ENCODE results near the gene SKA2.

Gene SKA2

GRCh38 chr17:59121901-59122480 lies 33.0 kb downstream of the SKA2 start:
- Histone ChIP-seq H3K27ac (ENCODE audit: low read length) (no peak overlapping the region), H3K36me3 (ENCODE audit: control insufficient read depth in 1 of 2, insufficient read depth in 2 of 2, low read length in 2 of 2) (peaks cover 2 to 10% of the 10 kb centered on the region in 2 donors), H3K4me3 (ENCODE audit: low read depth in 1 of 2, low read length in 2 of 2) (no peak overlapping the region), H3K9me3 (ENCODE audit: control insufficient read depth in 1 of 2, low read length in 2 of 2) (no peaks in the 10 kb centered on the region), H3K27me3 (ENCODE audit: low read depth, low read length) (no peaks in the 10 kb centered on the region), H3K4me1 (ENCODE audit: control insufficient read depth in 1 of 2, insufficient read depth in 2 of 2, low read length in 2 of 2) (no peaks in the 10 kb centered on the region)

GRCh38 chr17:59115474-59115873 lies 39.5 kb downstream of the SKA2 start:
- Histone ChIP-seq H3K27me3 (ENCODE audit: low read depth, low read length) (no peaks in the 10 kb centered on the region), H3K36me3 (ENCODE audit: control insufficient read depth in 1 of 2, insufficient read depth in 2 of 2, low read length in 2 of 2) (peaks cover 2 to 5% of the 10 kb centered on the region in 2 donors), H3K9me3 (ENCODE audit: control insufficient read depth in 1 of 2, low read length in 2 of 2) (no peaks in the 10 kb centered on the region), H3K27ac (ENCODE audit: low read length) (no peak overlapping the region), H3K4me3 (ENCODE audit: low read depth in 1 of 2, low read length in 2 of 2) (no peak overlapping the region), H3K4me1 (ENCODE audit: control insufficient read depth in 1 of 2, insufficient read depth in 2 of 2, low read length in 2 of 2) (no peaks in the 10 kb centered on the region)

- Histone ChIP-seq H3K9me3 (ENCODE audit: control insufficient read depth in 1 of 2, low read length in 2 of 2) (no peaks in the 10 kb centered on the region), H3K4me1 (ENCODE audit: control insufficient read depth in 1 of 2, insufficient read depth in 2 of 2, low read length in 2 of 2) (peaks cover 4 to 6% of the 10 kb centered on the region in 2 donors), H3K36me3 (ENCODE audit: control insufficient read depth in 1 of 2, insufficient read depth in 2 of 2, low read length in 2 of 2) (peaks cover 0 to 5% of the 10 kb centered on the region in 2 donors), H3K27ac (ENCODE audit: low read length) (no peak overlapping the region), H3K27me3 (ENCODE audit: low read depth, low read length) (no peaks in the 10 kb centered on the region), H3K4me3 (ENCODE audit: low read depth in 1 of 2, low read length in 2 of 2) (no peak overlapping the region)
Observed at GRCh38 chr17:59111539-59111938, 43.4 kb downstream of the SKA2 start.

DNA sequence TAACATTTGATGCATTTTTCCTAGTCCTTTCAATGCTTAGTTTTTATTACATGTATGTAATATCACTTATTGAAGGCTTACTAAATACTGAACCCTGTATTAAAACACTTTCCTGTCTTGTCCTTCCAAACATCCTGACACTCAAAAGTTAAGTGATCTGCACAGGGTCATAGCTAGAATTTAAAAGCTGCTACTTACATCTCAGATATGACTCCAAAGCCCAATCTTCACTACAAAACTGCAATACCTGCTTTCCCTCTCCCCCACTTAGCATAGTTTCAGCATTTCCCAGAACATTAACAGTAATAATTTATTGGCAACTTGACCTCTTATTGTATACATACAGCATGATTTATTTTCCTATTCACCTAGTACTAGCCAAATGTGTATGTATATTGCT lies 44.0 kb downstream of the SKA2 start:
- peaks cover 0 to 5% of the 10 kb centered on the region in 2 donors for H3K36me3 ChIP-seq (ENCODE audit: control insufficient read depth in 1 of 2, insufficient read depth in 2 of 2, low read length in 2 of 2)
- no peaks in the 10 kb centered on the region for H3K27me3 ChIP-seq (ENCODE audit: low read depth, low read length)
- no peak overlapping the region for H3K27ac ChIP-seq (ENCODE audit: low read length)
- peaks cover 4 to 6% of the 10 kb centered on the region in 2 donors for H3K4me1 ChIP-seq (ENCODE audit: control insufficient read depth in 1 of 2, insufficient read depth in 2 of 2, low read length in 2 of 2)
- H3K9me3 ChIP-seq (ENCODE audit: control insufficient read depth in 1 of 2, low read length in 2 of 2): no peaks in the 10 kb centered on the region
- no peak overlapping the region for H3K4me3 ChIP-seq (ENCODE audit: low read depth in 1 of 2, low read length in 2 of 2)

DNA sequence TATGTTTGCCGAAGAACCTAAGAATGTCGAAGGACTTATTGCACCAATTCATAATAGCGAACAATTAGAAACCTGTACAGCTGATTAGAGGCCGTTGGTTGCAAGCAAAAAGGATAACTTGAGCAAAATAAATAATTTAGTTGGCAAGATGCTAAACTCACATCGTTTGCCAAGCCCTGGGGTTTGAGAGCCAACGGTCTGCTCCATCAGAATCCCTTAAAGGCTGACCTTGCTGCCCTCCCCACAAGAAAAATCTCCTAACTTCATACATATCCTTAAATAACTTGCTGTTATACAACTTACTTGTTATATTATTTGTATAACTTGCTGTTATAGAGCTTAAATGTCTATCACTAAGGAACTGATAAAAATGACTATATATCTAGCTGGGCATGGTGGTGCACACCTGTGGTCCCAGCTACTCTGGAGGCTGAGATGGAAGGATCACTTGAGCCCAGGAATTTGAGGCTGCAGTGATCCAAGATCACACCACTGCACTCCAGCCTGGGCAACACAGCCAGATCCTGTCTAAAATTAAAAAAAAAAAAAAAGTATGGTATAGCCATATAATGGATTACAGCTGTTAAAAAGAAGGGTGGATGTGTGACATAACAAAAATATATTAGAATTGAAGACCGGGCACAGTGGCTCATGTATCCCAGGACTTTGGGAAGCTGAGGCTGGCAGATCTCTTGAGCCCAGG lies 46.4 kb downstream of the SKA2 start:
- Histone ChIP-seq H3K4me1 (ENCODE audit: control insufficient read depth in 1 of 2, insufficient read depth in 2 of 2, low read length in 2 of 2) (peaks cover 4 to 21% of the 10 kb centered on the region in 2 donors), H3K27ac (ENCODE audit: low read length) (no peak overlapping the region), H3K9me3 (ENCODE audit: control insufficient read depth in 1 of 2, low read length in 2 of 2) (no peaks in the 10 kb centered on the region), H3K4me3 (ENCODE audit: low read depth in 1 of 2, low read length in 2 of 2) (no peak overlapping the region), H3K36me3 (ENCODE audit: control insufficient read depth in 1 of 2, insufficient read depth in 2 of 2, low read length in 2 of 2) (no peaks in the 10 kb centered on the region), H3K27me3 (ENCODE audit: low read depth, low read length) (no peaks in the 10 kb centered on the region)

DNA sequence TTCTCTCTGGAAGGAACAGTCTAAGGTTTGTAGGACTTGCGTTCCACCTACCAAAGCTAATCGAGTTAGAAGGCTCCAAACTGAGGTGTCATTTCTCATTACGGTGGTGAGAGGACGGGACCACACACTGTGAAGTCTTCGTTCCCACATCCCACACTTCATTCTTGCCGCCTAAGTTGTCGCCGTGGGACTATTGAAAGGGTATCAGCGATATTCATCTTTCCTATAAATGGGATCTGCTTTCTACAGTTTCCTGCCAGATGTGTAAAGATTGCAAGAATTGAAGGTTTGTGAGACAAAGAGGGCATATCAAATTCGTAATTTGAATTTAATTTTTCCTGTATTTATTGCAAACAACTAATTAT lies 47.7 kb downstream of the SKA2 start:
- Histone ChIP-seq H3K27ac (ENCODE audit: low read length) (peak overlapping the region; percentile 80), H3K9me3 (ENCODE audit: control insufficient read depth in 1 of 2, low read length in 2 of 2) (no peaks in the 10 kb centered on the region), H3K4me1 (ENCODE audit: control insufficient read depth in 1 of 2, insufficient read depth in 2 of 2, low read length in 2 of 2) (peaks cover 4 to 21% of the 10 kb centered on the region in 2 donors)

GRCh38 chr17:59106463-59107305 lies 48.3 kb downstream of the SKA2 start, which contains the start of gene TRIM37:
TSS of gene TRIM37 (minus strand) at chr17:59106880. CDS start at chr17:59106461, 419 bp downstream.
- no peaks in the 10 kb centered on the region for H3K27me3 ChIP-seq (ENCODE audit: low read depth, low read length)
- H3K27ac ChIP-seq (ENCODE audit: low read length): peak within 1 kb of the TSS; percentile 80
- peak within 1 kb of the TSS; percentile 85 to 94 for H3K4me3 ChIP-seq (ENCODE audit: low read depth in 1 of 2, low read length in 2 of 2)
- H3K36me3 ChIP-seq (ENCODE audit: control insufficient read depth in 1 of 2, insufficient read depth in 2 of 2, low read length in 2 of 2): peaks cover 0 to 4% of the 10 kb centered on the region in 2 donors
- H3K9me3 ChIP-seq (ENCODE audit: control insufficient read depth in 1 of 2, low read length in 2 of 2): no peaks in the 10 kb centered on the region
- H3K4me1 ChIP-seq (ENCODE audit: control insufficient read depth in 1 of 2, insufficient read depth in 2 of 2, low read length in 2 of 2): peaks cover 4 to 21% of the 10 kb centered on the region in 2 donors

More for the DNA sequence above, 47.7 kb downstream of the SKA2 start:
- peak overlapping the region; percentile 85 to 94 for H3K4me3 ChIP-seq (ENCODE audit: low read depth in 1 of 2, low read length in 2 of 2)
- H3K27me3 ChIP-seq (ENCODE audit: low read depth, low read length): no peaks in the 10 kb centered on the region
- no peaks in the 10 kb centered on the region for H3K36me3 ChIP-seq (ENCODE audit: control insufficient read depth in 1 of 2, insufficient read depth in 2 of 2, low read length in 2 of 2)

DNA sequence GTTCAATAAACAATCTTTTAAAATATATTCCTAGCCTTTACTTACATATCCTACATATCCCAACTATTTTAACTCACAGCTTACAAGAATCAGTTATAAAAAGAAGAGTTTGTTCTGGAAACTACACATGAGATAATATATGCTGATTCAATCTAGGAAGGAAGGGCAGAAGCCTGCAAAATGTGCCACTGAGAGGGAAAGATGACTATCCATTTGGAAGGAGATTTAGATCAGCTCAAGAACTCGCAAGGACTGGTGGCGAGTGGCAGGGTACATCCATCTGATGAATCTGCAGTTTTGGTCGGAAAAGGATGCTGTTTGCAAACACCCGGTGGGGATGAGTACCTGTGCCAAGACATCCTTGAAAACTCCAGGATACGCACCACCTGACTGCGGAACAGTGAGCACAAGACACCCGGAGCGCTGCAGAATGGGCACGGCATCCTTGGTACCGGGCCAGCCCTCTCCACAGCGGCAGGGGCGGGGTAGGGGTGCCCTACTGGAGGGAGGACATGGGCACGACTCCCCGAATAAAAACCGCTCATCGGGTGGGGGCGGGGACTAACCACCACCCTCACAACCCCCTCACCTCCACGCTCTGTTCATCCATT lies 49.0 kb downstream of the SKA2 start:
- H3K27me3 ChIP-seq (ENCODE audit: low read depth, low read length): no peaks in the 10 kb centered on the region
- H3K36me3 ChIP-seq (ENCODE audit: control insufficient read depth in 1 of 2, insufficient read depth in 2 of 2, low read length in 2 of 2): peaks cover under 1 to 4% of the 10 kb centered on the region in 2 donors
- H3K4me3 ChIP-seq (ENCODE audit: low read depth in 1 of 2, low read length in 2 of 2): peak overlapping the region; percentile 85 to 94
- H3K9me3 ChIP-seq (ENCODE audit: control insufficient read depth in 1 of 2, low read length in 2 of 2): no peaks in the 10 kb centered on the region
- peak overlapping the region; percentile 80 for H3K27ac ChIP-seq (ENCODE audit: low read length)
- H3K4me1 ChIP-seq (ENCODE audit: control insufficient read depth in 1 of 2, insufficient read depth in 2 of 2, low read length in 2 of 2): peaks cover 4 to 21% of the 10 kb centered on the region in 2 donors

GRCh38 chr17:59101178-59101577 lies 53.8 kb downstream of the SKA2 start:
- Histone ChIP-seq H3K9me3 (ENCODE audit: control insufficient read depth in 1 of 2, low read length in 2 of 2) (no peaks in the 10 kb centered on the region), H3K27me3 (ENCODE audit: low read depth, low read length) (no peaks in the 10 kb centered on the region), H3K36me3 (ENCODE audit: control insufficient read depth in 1 of 2, insufficient read depth in 2 of 2, low read length in 2 of 2) (peaks cover 4 to 15% of the 10 kb centered on the region in 2 donors), H3K4me3 (ENCODE audit: low read depth in 1 of 2, low read length in 2 of 2) (no peak overlapping the region), H3K4me1 (ENCODE audit: control insufficient read depth in 1 of 2, insufficient read depth in 2 of 2, low read length in 2 of 2) (peaks cover 0 to 15% of the 10 kb centered on the region in 2 donors), H3K27ac (ENCODE audit: low read length) (no peak overlapping the region)

- no peaks in the 10 kb centered on the region for H3K27me3 ChIP-seq (ENCODE audit: low read depth, low read length)
- H3K4me1 ChIP-seq (ENCODE audit: control insufficient read depth in 1 of 2, insufficient read depth in 2 of 2, low read length in 2 of 2): peaks cover 0 to 11% of the 10 kb centered on the region in 2 donors
- H3K9me3 ChIP-seq (ENCODE audit: control insufficient read depth in 1 of 2, low read length in 2 of 2): no peaks in the 10 kb centered on the region
- no peak overlapping the region for H3K27ac ChIP-seq (ENCODE audit: low read length)
- no peak overlapping the region for H3K4me3 ChIP-seq (ENCODE audit: low read depth in 1 of 2, low read length in 2 of 2)
- peaks cover 4 to 15% of the 10 kb centered on the region in 2 donors for H3K36me3 ChIP-seq (ENCODE audit: control insufficient read depth in 1 of 2, insufficient read depth in 2 of 2, low read length in 2 of 2)
Observed at GRCh38 chr17:59097876-59098275, 57.1 kb downstream of the SKA2 start.
